Endothelial cell (in vitro differentiated cells): ENCODE results near the gene FAAP20. TPM values are rescaled to one million over a fixed set of nuclear protein-coding genes. Genes with fewer than 3 reads are reported as not detected.

ENCODE experiments used
- DNase-seq: peaks from one replicate; pipeline ENCODE4 v3.0.0; 2021; ENCODE audit warnings: low spot score
- H3K27ac Mint-ChIP-seq: one replicate; pipeline ENCODE4 v1.8.0; 2021; ENCODE audit warnings: mixed read lengths, inconsistent platforms; ENCODE audit not compliant: unreplicated experiment
- H3K27me3 Mint-ChIP-seq: one replicate; pipeline ENCODE4 v1.8.0; 2021; ENCODE audit warnings: mild to moderate bottlenecking, moderate library complexity, mixed read lengths, inconsistent platforms; ENCODE audit not compliant: unreplicated experiment
- H3K36me3 Mint-ChIP-seq: one replicate; pipeline ENCODE4 v1.8.0; 2021; ENCODE audit warnings: mild to moderate bottlenecking, low read depth, mixed read lengths, inconsistent platforms; ENCODE audit not compliant: unreplicated experiment
- H3K4me1 Mint-ChIP-seq: one replicate; pipeline ENCODE4 v1.8.0; 2021; ENCODE audit warnings: mild to moderate bottlenecking, mixed read lengths, inconsistent platforms; ENCODE audit not compliant: unreplicated experiment
- H3K4me3 Mint-ChIP-seq: one replicate; pipeline ENCODE4 v1.8.0; 2021; ENCODE audit warnings: mild to moderate bottlenecking, mixed read lengths, inconsistent platforms; ENCODE audit not compliant: unreplicated experiment
- H3K9me3 Mint-ChIP-seq: one replicate; pipeline ENCODE4 v1.8.0; 2021; ENCODE audit warnings: mixed read lengths, inconsistent platforms; ENCODE audit not compliant: unreplicated experiment
- total RNA-seq: library from RNA; stranded (reverse); fragmentation: NEBNext Ultra II Directional; extraction: Animal tissue kit (Norgen Biotek cat#: 25700); gene quantifications from one replicate; pipeline ENCODE4 v1.2.1, GENCODE V29; 2021; ENCODE audit not compliant: unreplicated experiment
- TF ChIP-seq, protein P1 (sequence below): fragments of 200-600 bp; sonication (generic); IDR thresholded peaks from one replicate; pipeline ENCODE4 v1.5.0; 2021; ENCODE audit warnings: antibody characterized with exemption; ENCODE audit not compliant: unreplicated experiment

The FAAP20 gene
- total RNA-seq, 1 donor from 2014 or later = 118 TPM

- TF ChIP-seq, protein P1, sequence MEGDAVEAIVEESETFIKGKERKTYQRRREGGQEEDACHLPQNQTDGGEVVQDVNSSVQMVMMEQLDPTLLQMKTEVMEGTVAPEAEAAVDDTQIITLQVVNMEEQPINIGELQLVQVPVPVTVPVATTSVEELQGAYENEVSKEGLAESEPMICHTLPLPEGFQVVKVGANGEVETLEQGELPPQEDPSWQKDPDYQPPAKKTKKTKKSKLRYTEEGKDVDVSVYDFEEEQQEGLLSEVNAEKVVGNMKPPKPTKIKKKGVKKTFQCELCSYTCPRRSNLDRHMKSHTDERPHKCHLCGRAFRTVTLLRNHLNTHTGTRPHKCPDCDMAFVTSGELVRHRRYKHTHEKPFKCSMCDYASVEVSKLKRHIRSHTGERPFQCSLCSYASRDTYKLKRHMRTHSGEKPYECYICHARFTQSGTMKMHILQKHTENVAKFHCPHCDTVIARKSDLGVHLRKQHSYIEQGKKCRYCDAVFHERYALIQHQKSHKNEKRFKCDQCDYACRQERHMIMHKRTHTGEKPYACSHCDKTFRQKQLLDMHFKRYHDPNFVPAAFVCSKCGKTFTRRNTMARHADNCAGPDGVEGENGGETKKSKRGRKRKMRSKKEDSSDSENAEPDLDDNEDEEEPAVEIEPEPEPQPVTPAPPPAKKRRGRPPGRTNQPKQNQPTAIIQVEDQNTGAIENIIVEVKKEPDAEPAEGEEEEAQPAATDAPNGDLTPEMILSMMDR = no peak
- Mint-ChIP-seq H3K27ac (no peak overlapping the region), H3K4me1 (peaks cover 10% of the 10 kb centered on the region), H3K4me3 (no peak overlapping the region), H3K36me3 (peaks cover 26% of the 10 kb centered on the region), H3K27me3 (peaks cover 11% of the 10 kb centered on the region), H3K9me3 (no peaks in the 10 kb centered on the region)
- no peak for DNase-seq
These were observed 40.5 kb downstream of the FAAP20 start for GRCh38 chr1:2154022-2154421.

GRCh38 chr1:2152954-2153353 is 41.6 kb downstream of the FAAP20 start:
- Mint-ChIP-seq H3K4me3 (no peak overlapping the region), H3K9me3 (no peaks in the 10 kb centered on the region), H3K27ac (no peak overlapping the region), H3K36me3 (peaks cover 24% of the 10 kb centered on the region), H3K27me3 (peaks cover 7% of the 10 kb centered on the region), H3K4me1 (peaks cover 10% of the 10 kb centered on the region)
- TF ChIP-seq, protein P1 = no peak
- DNase-seq = no peak

GRCh38 chr1:2151911-2152310 is 42.7 kb downstream of the FAAP20 start:
- H3K4me3 Mint-ChIP-seq = no peak overlapping the region
- peaks cover 24% of the 10 kb centered on the region for H3K36me3 Mint-ChIP-seq
- TF ChIP-seq, protein P1 = no peak
- peaks cover 7% of the 10 kb centered on the region for H3K27me3 Mint-ChIP-seq
- peaks cover 10% of the 10 kb centered on the region for H3K4me1 Mint-ChIP-seq
- DNase-seq = no peak
- no peak overlapping the region for H3K27ac Mint-ChIP-seq
- no peaks in the 10 kb centered on the region for H3K9me3 Mint-ChIP-seq

DNA sequence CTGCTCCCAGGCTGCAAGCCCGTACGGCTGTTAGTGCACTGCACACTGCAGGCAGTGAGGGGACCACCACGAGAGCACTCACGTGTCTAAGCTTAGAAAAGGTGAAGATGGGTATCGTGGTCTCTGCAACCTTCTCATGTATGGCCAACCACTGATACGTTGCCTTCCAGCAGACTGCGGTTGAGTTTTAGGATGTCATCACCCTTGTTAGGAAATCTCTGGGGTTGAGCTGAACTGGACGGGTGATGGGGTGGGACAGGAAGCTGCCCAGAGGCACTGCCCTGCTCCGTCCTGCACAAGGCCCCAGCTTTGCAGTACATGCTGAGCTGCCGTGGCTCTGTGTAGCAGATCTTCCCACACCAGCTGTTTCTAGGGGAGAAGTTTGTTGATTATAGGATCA is 43.3 kb downstream of the FAAP20 start:
- H3K36me3 Mint-ChIP-seq = peaks cover 20% of the 10 kb centered on the region
- TF ChIP-seq, protein P1 = no peak
- no peak overlapping the region for H3K4me3 Mint-ChIP-seq
- H3K27me3 Mint-ChIP-seq = peaks cover 7% of the 10 kb centered on the region
- H3K9me3 Mint-ChIP-seq = no peaks in the 10 kb centered on the region
- H3K27ac Mint-ChIP-seq = no peak overlapping the region
- H3K4me1 Mint-ChIP-seq = peaks cover 10% of the 10 kb centered on the region
- no peak for DNase-seq

- TF ChIP-seq, protein P1 = no peak
- Mint-ChIP-seq H3K27ac (no peak overlapping the region), H3K36me3 (peaks cover 18% of the 10 kb centered on the region), H3K4me1 (peaks cover 7% of the 10 kb centered on the region), H3K4me3 (no peak overlapping the region), H3K9me3 (no peaks in the 10 kb centered on the region), H3K27me3 (peaks cover 7% of the 10 kb centered on the region)
- no peak for DNase-seq
These were observed 43.8 kb downstream of the FAAP20 start for GRCh38 chr1:2150801-2151200.
